ENCODE results near the gene ERGIC3.
"Not testable (repeated sequence)": the region's sequence is repeated elsewhere in the genome, so short reads cannot be mapped to it uniquely, and the experiment has no call there.

GRCh38 chr20:35517767-35518166, 24.1 kb upstream of the ERGIC3 start:
- TF ChIP-seq, protein P1, sequence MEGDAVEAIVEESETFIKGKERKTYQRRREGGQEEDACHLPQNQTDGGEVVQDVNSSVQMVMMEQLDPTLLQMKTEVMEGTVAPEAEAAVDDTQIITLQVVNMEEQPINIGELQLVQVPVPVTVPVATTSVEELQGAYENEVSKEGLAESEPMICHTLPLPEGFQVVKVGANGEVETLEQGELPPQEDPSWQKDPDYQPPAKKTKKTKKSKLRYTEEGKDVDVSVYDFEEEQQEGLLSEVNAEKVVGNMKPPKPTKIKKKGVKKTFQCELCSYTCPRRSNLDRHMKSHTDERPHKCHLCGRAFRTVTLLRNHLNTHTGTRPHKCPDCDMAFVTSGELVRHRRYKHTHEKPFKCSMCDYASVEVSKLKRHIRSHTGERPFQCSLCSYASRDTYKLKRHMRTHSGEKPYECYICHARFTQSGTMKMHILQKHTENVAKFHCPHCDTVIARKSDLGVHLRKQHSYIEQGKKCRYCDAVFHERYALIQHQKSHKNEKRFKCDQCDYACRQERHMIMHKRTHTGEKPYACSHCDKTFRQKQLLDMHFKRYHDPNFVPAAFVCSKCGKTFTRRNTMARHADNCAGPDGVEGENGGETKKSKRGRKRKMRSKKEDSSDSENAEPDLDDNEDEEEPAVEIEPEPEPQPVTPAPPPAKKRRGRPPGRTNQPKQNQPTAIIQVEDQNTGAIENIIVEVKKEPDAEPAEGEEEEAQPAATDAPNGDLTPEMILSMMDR (conservative IDR thresholded peaks at IDR 0.05 in 1 of 2, IDR thresholded peaks at IDR 0.05 in 1 of 2; ENCODE audit: extremely low read depth in 1 of 2, insufficient read depth in 1 of 2, low read depth in 1 of 2, low read length in 2 of 2) = not testable (repeated sequence)
- TF ChIP-seq EZH2 (IDR thresholded peaks at IDR 0.05; ENCODE audit: borderline replicate concordance, low read length) = not testable (repeated sequence)
